AG09319 (cell line): ENCODE results near the gene AUP1.

Experiments used
- DNase-seq: peaks from one replicate; pipeline ENCODE4 v3.0.0-alpha.2; 2010; ENCODE audit warnings: low read depth; ENCODE audit errors: extremely low read depth
- TF ChIP-seq, protein P1 (sequence below): IDR thresholded peaks from 2 replicates; pipeline ENCODE4 v1.5.1; 2011; ENCODE audit warnings: low read depth, mild to moderate bottlenecking, inconsistent platforms, low read length, moderate library complexity

Gene AUP1

GRCh38 chr2:74502147-74502719, 27.3 kb downstream of the AUP1 start:
- TF ChIP-seq, protein P1, sequence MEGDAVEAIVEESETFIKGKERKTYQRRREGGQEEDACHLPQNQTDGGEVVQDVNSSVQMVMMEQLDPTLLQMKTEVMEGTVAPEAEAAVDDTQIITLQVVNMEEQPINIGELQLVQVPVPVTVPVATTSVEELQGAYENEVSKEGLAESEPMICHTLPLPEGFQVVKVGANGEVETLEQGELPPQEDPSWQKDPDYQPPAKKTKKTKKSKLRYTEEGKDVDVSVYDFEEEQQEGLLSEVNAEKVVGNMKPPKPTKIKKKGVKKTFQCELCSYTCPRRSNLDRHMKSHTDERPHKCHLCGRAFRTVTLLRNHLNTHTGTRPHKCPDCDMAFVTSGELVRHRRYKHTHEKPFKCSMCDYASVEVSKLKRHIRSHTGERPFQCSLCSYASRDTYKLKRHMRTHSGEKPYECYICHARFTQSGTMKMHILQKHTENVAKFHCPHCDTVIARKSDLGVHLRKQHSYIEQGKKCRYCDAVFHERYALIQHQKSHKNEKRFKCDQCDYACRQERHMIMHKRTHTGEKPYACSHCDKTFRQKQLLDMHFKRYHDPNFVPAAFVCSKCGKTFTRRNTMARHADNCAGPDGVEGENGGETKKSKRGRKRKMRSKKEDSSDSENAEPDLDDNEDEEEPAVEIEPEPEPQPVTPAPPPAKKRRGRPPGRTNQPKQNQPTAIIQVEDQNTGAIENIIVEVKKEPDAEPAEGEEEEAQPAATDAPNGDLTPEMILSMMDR = no peak
- no peak for DNase-seq

DNA sequence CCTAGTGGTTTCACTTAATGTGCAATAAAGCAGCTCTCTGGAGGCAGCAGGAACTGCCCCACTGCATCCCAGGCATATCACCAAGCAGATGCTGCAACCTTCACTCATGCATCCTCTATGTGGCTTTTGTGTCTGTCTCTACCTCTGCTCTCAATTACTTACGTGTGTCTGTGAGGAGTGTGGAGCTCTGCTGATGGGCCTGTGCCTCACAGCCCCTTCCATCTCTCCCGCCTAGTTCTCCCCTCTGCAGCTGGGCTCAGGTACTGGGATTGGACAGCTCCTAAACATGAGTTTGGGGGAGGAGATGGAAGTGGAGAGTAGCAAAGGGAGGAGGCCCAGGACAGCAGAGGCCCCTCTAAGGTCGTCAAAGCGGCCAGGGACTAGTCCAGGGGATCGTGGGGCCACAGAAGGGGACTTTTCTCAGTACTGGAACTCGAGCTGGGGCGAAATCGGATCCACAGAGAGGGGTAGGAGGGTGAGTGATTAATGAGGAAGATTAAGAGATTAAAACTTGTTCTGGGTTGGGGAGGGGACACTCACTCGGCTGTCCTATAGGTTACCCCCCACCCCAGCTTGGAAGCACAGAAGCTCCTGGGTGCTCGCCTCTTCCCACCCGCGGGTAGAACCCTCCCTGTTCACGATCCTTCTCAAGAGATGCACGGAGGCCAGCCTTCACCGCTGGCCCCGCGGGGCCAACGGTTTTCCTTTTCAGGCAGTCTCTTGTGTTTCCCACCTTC, 28.0 kb downstream of the AUP1 start:
- no peak for DNase-seq
- TF ChIP-seq, protein P1 = no peak

GRCh38 chr2:74500578-74500946, 28.9 kb downstream of the AUP1 start:
- no peak for DNase-seq
- TF ChIP-seq, protein P1 = no peak

GRCh38 chr2:74499940-74500577, 29.4 kb downstream of the AUP1 start:
- DNase-seq = no peak
- TF ChIP-seq, protein P1 = no peak

DNA sequence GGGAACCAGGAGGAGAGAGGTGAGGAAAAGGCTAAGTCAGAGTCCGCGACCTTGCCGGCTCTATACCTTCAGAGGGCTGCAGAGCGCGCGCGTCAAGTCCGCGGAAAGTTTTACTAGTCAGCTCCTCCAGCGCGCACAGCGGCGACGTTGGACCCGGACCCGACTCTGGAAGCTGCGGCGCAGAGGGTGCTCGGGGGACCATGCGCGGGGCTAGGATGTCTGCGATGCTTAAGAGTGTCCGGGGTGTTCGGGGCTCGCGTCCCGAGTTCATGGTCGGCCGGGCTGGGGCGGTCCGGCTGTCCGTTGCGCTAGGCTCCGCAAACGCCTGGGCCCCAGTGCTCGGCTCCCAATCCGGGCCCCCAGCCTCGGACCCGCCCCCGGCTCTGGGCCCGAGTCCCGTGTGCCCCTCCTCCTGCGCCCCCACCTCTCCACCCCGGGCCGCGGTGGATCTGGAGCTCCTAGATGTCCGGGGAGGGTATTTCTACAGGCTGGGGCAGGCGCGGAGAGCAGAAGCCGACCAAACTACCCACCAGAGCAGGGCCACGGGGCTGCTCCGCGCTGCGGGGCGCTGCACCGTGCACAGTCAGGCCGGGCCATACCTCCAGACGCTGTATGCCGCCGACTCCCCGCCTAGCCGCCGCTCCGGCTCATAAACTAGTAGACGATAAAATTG, 30.1 kb downstream of the AUP1 start, which contains the start of gene LBX2:
Gene LBX2, minus strand, starts transcription at position 337 of the 673 bp plus-strand sequence. Its CDS starts 66 bp downstream, at position 271.
- no peak for DNase-seq
- TF ChIP-seq, protein P1 = no peak

DNA sequence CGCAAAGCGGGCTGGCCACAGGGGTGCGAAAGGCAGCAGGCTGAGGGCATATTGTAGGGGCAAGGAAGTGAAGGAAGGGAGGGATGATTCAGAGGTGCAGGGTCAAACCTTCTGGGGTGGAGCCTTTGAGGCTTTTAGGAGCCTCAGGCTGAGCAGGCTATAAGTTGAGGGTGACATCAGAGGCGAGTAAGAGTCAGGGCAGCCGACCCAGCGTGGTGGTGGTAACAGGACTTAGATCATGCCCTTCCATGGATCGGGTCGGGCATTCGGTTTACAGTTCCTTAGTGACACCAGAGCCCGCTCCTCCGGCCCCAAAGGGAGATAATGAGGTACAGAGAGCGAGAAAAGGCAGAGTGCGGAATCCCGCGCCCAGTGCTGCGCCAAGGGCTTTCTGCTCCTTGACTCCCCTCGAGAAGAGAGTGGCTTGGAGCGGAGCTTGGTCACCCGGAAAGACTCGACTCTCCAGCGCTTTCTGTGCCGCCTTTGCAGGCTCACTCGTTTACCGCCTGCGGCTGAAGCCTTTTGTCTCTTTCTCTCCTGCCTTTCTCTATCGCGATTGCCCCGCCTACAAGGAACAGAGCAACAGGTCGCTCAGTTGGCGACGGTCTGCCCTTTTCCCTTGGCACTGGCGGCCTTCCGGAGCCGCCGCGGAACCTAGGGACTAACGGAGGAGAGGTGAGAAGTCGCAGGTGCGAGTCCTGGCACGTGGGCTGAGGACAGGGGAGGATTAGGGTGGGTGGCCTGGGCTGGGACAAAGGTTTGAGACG, 30.8 kb downstream of the AUP1 start:
- no peak for DNase-seq
- TF ChIP-seq, protein P1 = no peak
